ENCODE data around the gene IPP. TPM values are rescaled to one million over a fixed set of nuclear protein-coding genes. Genes with fewer than 3 reads are reported as not detected.

Gene IPP
- polyA plus RNA-seq, 4 donors: 4.2 to 21.1 (median 7.5) TPM

DNA sequence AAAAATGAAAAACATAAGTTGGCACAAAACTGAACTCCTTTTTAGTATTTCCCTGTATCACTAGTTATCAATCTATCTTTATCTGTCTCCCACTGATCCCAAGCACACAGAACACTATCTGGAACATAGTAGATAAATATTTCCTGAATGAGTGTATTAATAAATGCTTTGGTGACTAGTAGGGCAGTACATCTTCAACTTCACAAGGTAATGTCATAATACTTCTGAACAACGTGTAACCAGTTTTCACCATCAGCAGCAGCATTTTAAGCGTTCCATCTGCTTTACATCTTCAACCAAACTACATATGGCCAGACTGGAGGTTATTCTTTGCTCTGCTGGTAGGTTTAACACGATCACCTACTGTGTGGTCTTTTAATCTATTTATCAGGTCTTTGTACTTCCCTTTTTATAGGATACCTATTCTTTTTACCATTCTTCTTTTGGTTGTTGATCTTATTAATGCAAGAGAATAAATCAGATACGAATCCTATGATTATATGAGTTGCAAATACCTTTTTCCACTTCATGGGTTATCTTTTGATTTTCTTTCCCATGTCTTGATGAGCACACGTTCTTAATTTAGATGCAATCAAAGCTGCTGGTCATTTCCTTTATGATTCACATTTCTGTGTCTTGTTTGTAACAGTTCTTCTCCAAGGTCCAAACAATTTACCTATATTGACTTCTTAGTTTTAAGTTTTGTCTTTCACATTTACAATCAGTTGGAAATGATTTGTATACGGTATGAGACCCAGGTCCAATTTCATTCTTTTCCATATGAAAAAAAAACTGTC is 80.4 kb downstream of the IPP start:
- Histone ChIP-seq H3K27ac (ENCODE audit: low read depth in 1 of 3, low read length in 2 of 3) (no peak overlapping the region), H3K36me3 (ENCODE audit: control insufficient read depth in 3 of 3, insufficient read depth in 2 of 3, low read depth in 1 of 3, low read length in 3 of 3) (peaks cover 0 to 20% (median 3%) of the 10 kb centered on the region in 3 donors), H3K27me3 (ENCODE audit: control insufficient read depth in 3 of 3, insufficient read depth in 3 of 3, low read length in 3 of 3) (no peaks in the 10 kb centered on the region), H3K4me3 (ENCODE audit: low read depth in 1 of 3, low read length in 3 of 3) (no peak overlapping the region), H3K4me1 (ENCODE audit: control insufficient read depth in 3 of 3, insufficient read depth in 2 of 3, low read depth in 1 of 3, low read length in 2 of 3) (peaks cover 3 to 10% (median 7%) of the 10 kb centered on the region in 3 donors), H3K9me3 (ENCODE audit: control insufficient read depth in 2 of 2, insufficient read depth in 1 of 2, low read depth in 1 of 2, low read length in 1 of 2) (no peaks in the 10 kb centered on the region)
- FAIRE-seq (no peak), DNase-seq (no peak)
- WGBS, 3 donors: 62 to 74% (median 70%) methylated on average over 6 of the region's 6 CpGs

DNA sequence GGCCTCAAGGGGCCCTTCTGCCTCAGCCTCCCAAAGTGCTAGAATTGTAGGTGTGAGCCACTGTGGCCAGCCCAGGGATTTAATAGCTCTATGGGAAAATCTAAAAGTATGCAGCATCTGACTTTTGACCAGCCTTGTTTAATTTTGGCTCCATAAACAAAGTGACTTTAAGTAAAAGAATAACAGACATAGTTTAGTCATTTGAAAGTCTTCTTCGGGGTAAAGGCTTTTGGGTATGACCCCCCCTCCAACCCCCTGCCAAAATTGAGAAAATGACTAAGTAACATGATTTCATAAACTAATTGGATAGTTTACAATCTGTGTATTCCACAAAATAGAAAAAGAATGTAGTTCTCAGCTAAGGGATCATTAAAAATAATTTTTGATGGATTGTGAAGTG is 81.1 kb downstream of the IPP start:
- H3K36me3 ChIP-seq (ENCODE audit: control insufficient read depth in 3 of 3, insufficient read depth in 2 of 3, low read depth in 1 of 3, low read length in 3 of 3): peaks cover 0 to 26% (median 3%) of the 10 kb centered on the region in 3 donors
- no peak overlapping the region for H3K27ac ChIP-seq (ENCODE audit: low read depth in 1 of 3, low read length in 2 of 3)
- peaks cover 3 to 10% (median 7%) of the 10 kb centered on the region in 3 donors for H3K4me1 ChIP-seq (ENCODE audit: control insufficient read depth in 3 of 3, insufficient read depth in 2 of 3, low read depth in 1 of 3, low read length in 2 of 3)
- no peaks in the 10 kb centered on the region for H3K27me3 ChIP-seq (ENCODE audit: control insufficient read depth in 3 of 3, insufficient read depth in 3 of 3, low read length in 3 of 3)
- 24 to 63% (median 31%) methylated on average over 1 of the region's 1 CpG for WGBS, 3 donors
- FAIRE-seq: no peak
- DNase-seq: no peak
- no peaks in the 10 kb centered on the region for H3K9me3 ChIP-seq (ENCODE audit: control insufficient read depth in 2 of 2, insufficient read depth in 1 of 2, low read depth in 1 of 2, low read length in 1 of 2)
- H3K4me3 ChIP-seq (ENCODE audit: low read depth in 1 of 3, low read length in 3 of 3): no peak overlapping the region

DNA sequence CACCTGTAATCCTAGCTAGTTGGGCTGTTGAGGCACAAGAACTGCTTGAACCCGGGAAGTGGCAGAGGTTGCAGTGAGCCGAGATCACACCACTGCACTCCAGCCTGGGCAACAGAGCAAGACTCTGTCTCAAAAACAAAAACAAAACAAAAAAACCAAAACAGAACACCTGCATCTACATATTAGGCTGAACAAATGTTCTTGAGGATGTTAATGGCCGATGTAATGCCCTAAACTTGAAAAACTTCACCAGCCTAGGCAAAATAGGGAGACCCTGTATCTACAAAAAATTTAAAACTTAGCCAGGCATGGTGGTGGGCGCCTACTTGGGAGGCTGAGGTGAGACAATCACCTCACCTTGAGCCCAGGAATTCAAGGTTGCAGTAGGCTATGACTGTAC is 81.9 kb downstream of the IPP start:
- Histone ChIP-seq H3K9me3 (ENCODE audit: control insufficient read depth in 2 of 2, insufficient read depth in 1 of 2, low read depth in 1 of 2, low read length in 1 of 2) (no peaks in the 10 kb centered on the region), H3K4me1 (ENCODE audit: control insufficient read depth in 3 of 3, insufficient read depth in 2 of 3, low read depth in 1 of 3, low read length in 2 of 3) (peaks cover 3 to 10% (median 7%) of the 10 kb centered on the region in 3 donors), H3K27ac (ENCODE audit: low read depth in 1 of 3, low read length in 2 of 3) (no peak overlapping the region), H3K4me3 (ENCODE audit: low read depth in 1 of 3, low read length in 3 of 3) (no peak overlapping the region), H3K36me3 (ENCODE audit: control insufficient read depth in 3 of 3, insufficient read depth in 2 of 3, low read depth in 1 of 3, low read length in 3 of 3) (peaks cover 0 to 23% (median 0%) of the 10 kb centered on the region in 3 donors), H3K27me3 (ENCODE audit: control insufficient read depth in 3 of 3, insufficient read depth in 3 of 3, low read length in 3 of 3) (no peaks in the 10 kb centered on the region)
- no peak for DNase-seq
- no peak for FAIRE-seq
- WGBS, 3 donors: 90 to 92% (median 91%) methylated on average over 4 of the region's 4 CpGs

DNA sequence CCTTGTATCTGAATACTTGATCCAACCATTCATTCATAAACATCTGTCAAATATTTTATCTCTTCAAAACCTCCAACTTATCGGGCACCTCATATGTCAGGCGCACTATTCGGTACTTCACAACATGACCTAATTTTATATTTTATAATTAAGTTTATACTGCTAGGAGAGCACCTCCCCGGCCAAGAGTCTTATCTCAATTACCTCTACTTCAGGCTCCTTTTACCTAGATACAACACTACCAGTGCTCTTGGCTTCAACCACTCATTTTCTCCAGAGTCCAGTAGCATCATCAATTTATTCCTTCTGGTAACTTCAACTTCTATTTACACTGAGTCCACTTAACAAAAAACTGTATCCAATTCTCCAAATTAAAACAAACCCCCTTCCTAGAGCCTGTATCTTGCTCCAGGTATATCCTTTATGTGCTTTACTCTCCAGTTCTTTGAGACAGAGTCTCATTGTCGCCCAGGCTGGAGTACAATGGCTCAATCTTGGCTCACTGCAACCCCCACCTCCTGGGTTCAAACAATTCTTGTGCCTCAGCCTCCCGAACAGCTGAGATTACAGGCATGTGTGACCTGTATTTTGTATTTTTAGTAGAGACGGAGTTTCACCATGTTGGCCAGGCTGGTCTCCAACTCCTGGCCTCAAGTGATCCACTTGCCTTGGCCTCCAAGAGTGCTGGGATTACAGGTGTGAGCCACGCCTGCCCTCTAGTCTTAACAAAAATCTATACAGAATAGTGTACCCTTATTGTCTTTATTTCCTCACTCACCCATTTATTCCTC is 82.9 kb downstream of the IPP start:
- Histone ChIP-seq H3K27ac (ENCODE audit: low read depth in 1 of 3, low read length in 2 of 3) (no peak overlapping the region), H3K9me3 (ENCODE audit: control insufficient read depth in 2 of 2, insufficient read depth in 1 of 2, low read depth in 1 of 2, low read length in 1 of 2) (no peaks in the 10 kb centered on the region), H3K36me3 (ENCODE audit: control insufficient read depth in 3 of 3, insufficient read depth in 2 of 3, low read depth in 1 of 3, low read length in 3 of 3) (peaks cover 0 to 23% (median 0%) of the 10 kb centered on the region in 3 donors), H3K27me3 (ENCODE audit: control insufficient read depth in 3 of 3, insufficient read depth in 3 of 3, low read length in 3 of 3) (no peaks in the 10 kb centered on the region), H3K4me3 (ENCODE audit: low read depth in 1 of 3, low read length in 3 of 3) (no peak overlapping the region), H3K4me1 (ENCODE audit: control insufficient read depth in 3 of 3, insufficient read depth in 2 of 3, low read depth in 1 of 3, low read length in 2 of 3) (peaks cover 3 to 7% (median 7%) of the 10 kb centered on the region in 3 donors)
- FAIRE-seq (no peak), DNase-seq (no peak)
- WGBS, 3 donors: 57 to 79% (median 61%) methylated on average over 8 of the region's 8 CpGs

GRCh38 chr1:45666836-45667235 is 83.6 kb downstream of the IPP start:
- no peak overlapping the region for H3K27ac ChIP-seq (ENCODE audit: low read depth in 1 of 3, low read length in 2 of 3)
- H3K9me3 ChIP-seq (ENCODE audit: control insufficient read depth in 2 of 2, insufficient read depth in 1 of 2, low read depth in 1 of 2, low read length in 1 of 2): no peaks in the 10 kb centered on the region
- DNase-seq (no peak), FAIRE-seq (no peak)
- no peaks in the 10 kb centered on the region for H3K27me3 ChIP-seq (ENCODE audit: control insufficient read depth in 3 of 3, insufficient read depth in 3 of 3, low read length in 3 of 3)
- H3K36me3 ChIP-seq (ENCODE audit: control insufficient read depth in 3 of 3, insufficient read depth in 2 of 3, low read depth in 1 of 3, low read length in 3 of 3): peaks cover 0 to 20% (median 0%) of the 10 kb centered on the region in 3 donors
- H3K4me3 ChIP-seq (ENCODE audit: low read depth in 1 of 3, low read length in 3 of 3): no peak overlapping the region
- 85 to 92% (median 91%) methylated on average over 2 of the region's 2 CpGs for WGBS, 3 donors
- H3K4me1 ChIP-seq (ENCODE audit: control insufficient read depth in 3 of 3, insufficient read depth in 2 of 3, low read depth in 1 of 3, low read length in 2 of 3): peaks cover 3 to 7% (median 7%) of the 10 kb centered on the region in 3 donors

DNA sequence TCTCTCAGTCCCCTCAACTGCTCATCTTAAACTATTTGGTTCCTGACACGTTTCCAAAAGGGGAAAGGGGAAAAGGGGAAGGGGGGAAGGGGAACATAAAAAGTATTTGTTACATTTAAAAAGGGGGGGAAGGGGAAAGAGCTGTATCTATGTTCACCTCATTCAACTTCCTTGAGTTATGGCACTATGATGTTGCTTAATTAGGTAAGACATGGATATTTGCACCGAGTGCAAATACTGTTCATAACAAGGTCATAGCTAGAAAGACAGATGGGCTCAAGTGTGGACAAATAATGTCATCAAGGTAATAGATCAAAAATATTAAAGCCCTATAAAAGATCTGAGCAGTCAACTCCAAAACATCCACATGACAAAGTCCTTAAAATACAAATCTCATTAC is 90.1 kb downstream of the IPP start:
- no peaks in the 10 kb centered on the region for H3K27me3 ChIP-seq (ENCODE audit: control insufficient read depth in 3 of 3, insufficient read depth in 3 of 3, low read length in 3 of 3)
- no peak overlapping the region for H3K27ac ChIP-seq (ENCODE audit: low read depth in 1 of 3, low read length in 2 of 3)
- DNase-seq: no peak
- H3K4me3 ChIP-seq (ENCODE audit: low read depth in 1 of 3, low read length in 3 of 3): no peak overlapping the region
- H3K9me3 ChIP-seq (ENCODE audit: control insufficient read depth in 2 of 2, insufficient read depth in 1 of 2, low read depth in 1 of 2, low read length in 1 of 2): no peaks in the 10 kb centered on the region
- 49 to 60% (median 59%) methylated on average over 2 of the region's 2 CpGs for WGBS, 3 donors
- peaks cover 3 to 32% (median 4%) of the 10 kb centered on the region in 3 donors for H3K4me1 ChIP-seq (ENCODE audit: control insufficient read depth in 3 of 3, insufficient read depth in 2 of 3, low read depth in 1 of 3, low read length in 2 of 3)
- peaks cover 22 to 45% (median 22%) of the 10 kb centered on the region in 3 donors for H3K36me3 ChIP-seq (ENCODE audit: control insufficient read depth in 3 of 3, insufficient read depth in 2 of 3, low read depth in 1 of 3, low read length in 3 of 3)
- FAIRE-seq: no peak

- H3K9me3 ChIP-seq (ENCODE audit: control insufficient read depth in 2 of 2, insufficient read depth in 1 of 2, low read depth in 1 of 2, low read length in 1 of 2): no peaks in the 10 kb centered on the region
- no peak overlapping the region for H3K4me3 ChIP-seq (ENCODE audit: low read depth in 1 of 3, low read length in 3 of 3)
- H3K27ac ChIP-seq (ENCODE audit: low read depth in 1 of 3, low read length in 2 of 3): no peak overlapping the region
- WGBS, 3 donors: 68 to 89% (median 86%) methylated on average over 2 of the region's 2 CpGs
- no peak for FAIRE-seq
- H3K36me3 ChIP-seq (ENCODE audit: control insufficient read depth in 3 of 3, insufficient read depth in 2 of 3, low read depth in 1 of 3, low read length in 3 of 3): peaks cover 25 to 45% (median 26%) of the 10 kb centered on the region in 3 donors
- DNase-seq: no peak
- H3K4me1 ChIP-seq (ENCODE audit: control insufficient read depth in 3 of 3, insufficient read depth in 2 of 3, low read depth in 1 of 3, low read length in 2 of 3): peaks cover 3 to 32% (median 4%) of the 10 kb centered on the region in 3 donors
- H3K27me3 ChIP-seq (ENCODE audit: control insufficient read depth in 3 of 3, insufficient read depth in 3 of 3, low read length in 3 of 3): no peaks in the 10 kb centered on the region
Observed at GRCh38 chr1:45659222-45659621, 91.2 kb downstream of the IPP start.

DNA sequence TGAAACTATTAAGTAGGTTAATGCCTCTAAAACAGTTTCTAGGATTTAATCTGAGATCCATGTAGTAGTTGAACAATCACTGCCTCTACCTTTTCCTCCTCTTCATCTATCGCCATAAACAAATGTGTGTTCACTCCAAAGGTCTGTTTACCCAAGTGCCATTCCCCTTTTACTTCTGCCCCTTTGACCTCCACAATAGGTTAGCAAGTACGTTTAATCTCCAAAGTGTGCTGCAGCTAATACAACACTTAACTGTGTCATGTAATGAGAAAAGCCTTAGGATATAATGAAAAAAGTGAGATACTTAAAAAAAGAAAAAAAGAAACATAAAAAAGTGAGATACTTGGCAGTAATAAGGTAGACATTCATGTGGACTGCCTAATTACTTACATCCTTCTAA is 92.3 kb downstream of the IPP start:
- Histone ChIP-seq H3K27me3 (ENCODE audit: control insufficient read depth in 3 of 3, insufficient read depth in 3 of 3, low read length in 3 of 3) (no peaks in the 10 kb centered on the region), H3K27ac (ENCODE audit: low read depth in 1 of 3, low read length in 2 of 3) (peak overlapping the region; percentile 49 to 68 (median 55)), H3K4me1 (ENCODE audit: control insufficient read depth in 3 of 3, insufficient read depth in 2 of 3, low read depth in 1 of 3, low read length in 2 of 3) (peaks cover 3 to 32% (median 4%) of the 10 kb centered on the region in 3 donors), H3K36me3 (ENCODE audit: control insufficient read depth in 3 of 3, insufficient read depth in 2 of 3, low read depth in 1 of 3, low read length in 3 of 3) (peaks cover 26 to 52% (median 27%) of the 10 kb centered on the region in 3 donors), H3K4me3 (ENCODE audit: low read depth in 1 of 3, low read length in 3 of 3) (no peak overlapping the region), H3K9me3 (ENCODE audit: control insufficient read depth in 2 of 2, insufficient read depth in 1 of 2, low read depth in 1 of 2, low read length in 1 of 2) (no peaks in the 10 kb centered on the region)
- FAIRE-seq: no peak
- peak; percentile 74 to 94 for DNase-seq
- 25 to 58% (median 33%) methylated on average over 2 of the region's 2 CpGs for WGBS, 3 donors

Measured in small intestine (tissue), 7 donors.